Renal pelvis (tissue), 4 donors: ENCODE results near the gene ABCB6. TPM values are rescaled to one million over a fixed set of nuclear protein-coding genes. Genes with fewer than 3 reads are reported as not detected.
A peak's percentile ranks its signal among the peaks of the same experiment; 100 is the strongest.

Experiments used
- DNase-seq: peaks from one replicate; pipeline ENCODE4 v3.0.0-alpha.2; 2013
- polyA plus RNA-seq, 3 donors: library from polyadenylated mRNA; unstranded; fragments of 120-200 nt; gene quantifications; one replicate each; pipeline ENCODE4 v1.2.1, GENCODE V29; 2013; ENCODE audit not compliant: insufficient read length in 3 of 3

ABCB6 gene
- polyA plus RNA-seq, 3 donors: 37.9 to 47.3 (median 44.8) TPM

DNA sequence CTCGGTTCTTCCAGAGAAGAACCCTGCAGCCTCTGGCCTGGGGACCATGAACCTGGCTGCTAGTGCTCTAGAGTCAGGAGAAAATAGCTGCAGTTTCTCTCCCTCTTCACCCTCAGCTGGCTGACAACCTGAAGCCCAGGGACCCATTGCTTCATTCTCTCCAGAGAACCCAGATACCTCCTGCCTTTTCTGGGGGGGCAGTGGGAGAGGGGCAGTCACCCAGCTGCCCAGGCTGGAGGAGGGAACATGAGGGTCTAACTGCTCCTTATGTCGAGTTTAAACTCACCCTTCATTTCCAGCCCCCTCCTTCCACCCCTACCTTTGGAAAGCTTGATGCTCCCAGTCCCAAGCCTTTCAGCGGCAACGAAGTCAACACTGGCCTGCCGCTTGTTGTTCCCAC, 19.8 kb downstream of the ABCB6 start:
- DNase-seq: no peak

DNA sequence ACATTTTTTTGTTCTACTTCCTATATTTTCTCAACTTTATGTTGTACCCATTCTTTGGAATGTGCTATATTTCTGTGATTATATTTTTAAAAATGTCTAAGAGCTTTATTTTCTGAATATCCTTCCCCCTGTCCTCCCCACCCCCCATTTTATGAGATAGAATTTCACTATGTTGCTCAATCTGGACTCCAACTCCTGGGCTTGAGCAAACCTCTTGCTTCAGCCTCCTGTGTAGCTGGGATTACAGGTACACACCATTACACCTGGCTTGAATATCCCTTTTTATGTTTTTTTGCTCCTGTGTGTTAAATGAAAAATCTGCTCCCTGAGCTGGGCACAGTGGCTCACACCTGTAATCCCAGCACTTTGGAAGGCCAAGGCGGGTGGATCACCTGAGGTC, 21.4 kb downstream of the ABCB6 start:
- DNase-seq: no peak

GRCh38 chr2:219186754-219187456, 31.9 kb downstream of the ABCB6 start:
- no peak for DNase-seq

DNA sequence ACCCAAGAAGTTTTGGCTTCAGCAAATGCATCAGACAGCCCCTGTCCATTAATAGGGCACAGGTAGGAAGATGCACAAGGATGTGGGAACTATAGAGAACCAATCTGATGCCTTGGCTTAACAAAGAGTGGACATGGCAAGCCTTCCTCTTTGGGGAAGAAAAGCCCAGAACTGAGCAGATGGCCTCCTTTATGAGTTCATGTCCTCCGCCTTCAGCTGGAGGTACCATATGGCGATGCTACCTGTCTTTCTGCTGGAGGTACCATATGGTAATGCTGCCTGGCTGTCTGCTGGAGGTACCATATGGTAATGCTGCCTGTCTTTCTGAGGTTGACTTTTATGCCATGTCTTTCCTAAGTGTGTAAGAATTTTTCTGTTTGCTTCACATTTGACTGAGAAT, 34.6 kb downstream of the ABCB6 start:
- DNase-seq: no peak

DNA sequence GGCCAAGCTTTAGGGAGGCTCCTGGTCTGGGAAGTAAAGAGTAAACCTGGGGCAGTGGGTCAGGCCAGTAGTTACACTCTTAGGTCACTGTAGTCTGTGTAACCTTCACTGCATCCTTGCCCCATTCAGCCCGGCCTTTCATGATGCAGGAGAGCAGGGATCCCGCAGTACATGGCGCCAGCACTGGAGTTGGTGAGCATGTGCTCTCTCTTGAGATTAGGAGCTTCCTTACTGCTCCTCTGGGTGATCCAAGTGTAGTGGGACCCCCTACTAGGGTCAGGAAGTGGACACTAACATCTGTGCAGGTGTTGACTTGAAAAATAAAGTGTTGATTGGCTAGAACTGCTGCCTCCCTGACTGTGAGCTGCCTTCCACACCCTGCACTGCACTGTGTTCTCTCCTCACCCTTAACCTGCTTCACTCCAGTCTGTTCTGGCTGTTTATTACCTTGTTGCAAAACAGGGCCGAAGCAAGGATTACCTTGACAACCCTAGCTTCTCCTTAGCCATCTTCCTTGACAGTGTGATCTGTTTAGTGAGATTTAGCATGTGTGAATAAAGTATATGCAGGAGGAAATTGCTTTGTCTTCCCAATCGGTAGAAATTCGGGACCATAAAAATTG, 35.5 kb downstream of the ABCB6 start:
- DNase-seq: no peak

GRCh38 chr2:219182331-219183150, 36.2 kb downstream of the ABCB6 start:
- no peak for DNase-seq

GRCh38 chr2:219181531-219181930, 37.2 kb downstream of the ABCB6 start:
- DNase-seq: no peak

GRCh38 chr2:219180961-219181360, 37.8 kb downstream of the ABCB6 start:
- DNase-seq: no peak

DNA sequence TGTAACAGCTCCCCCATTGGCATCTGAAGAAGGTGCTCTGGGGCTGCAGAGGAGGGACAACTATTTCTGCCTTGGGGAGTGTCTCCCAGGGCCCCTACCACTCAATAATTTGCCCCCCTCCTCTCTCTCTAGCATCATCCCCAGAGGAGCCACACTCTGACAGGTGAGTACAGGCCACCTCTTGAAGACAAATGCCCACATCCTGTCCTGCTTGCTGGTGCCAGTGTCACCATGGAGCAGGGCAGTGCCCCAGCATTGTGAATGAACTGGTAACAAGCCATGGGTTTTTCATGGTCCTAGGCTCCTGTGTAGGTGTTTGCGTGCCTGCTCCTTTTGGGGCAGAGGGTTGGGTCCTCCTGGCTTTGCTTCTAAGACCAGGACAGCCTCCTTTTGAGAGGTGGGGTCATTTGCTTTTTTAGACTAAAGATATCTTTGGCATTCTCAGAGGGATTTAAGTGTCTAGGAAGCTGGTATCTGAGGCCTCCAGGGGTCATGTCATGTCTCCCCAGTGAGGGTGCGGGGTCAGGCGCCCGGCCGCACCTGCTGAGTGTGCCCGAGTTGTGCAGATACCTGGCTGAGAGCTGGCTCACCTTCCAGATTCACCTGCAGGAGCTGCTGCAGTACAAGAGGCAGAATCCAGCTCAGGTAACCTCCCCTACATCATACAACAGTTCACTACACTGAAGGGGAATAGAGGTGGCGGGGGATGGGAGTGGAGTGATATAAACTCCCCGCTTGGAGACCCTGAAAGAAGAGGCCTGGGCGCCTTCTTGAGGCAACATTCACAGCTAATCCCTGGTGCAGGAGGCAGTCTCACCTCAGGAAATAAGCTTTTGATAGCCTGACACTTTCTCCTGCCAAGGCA, 38.9 kb downstream of the ABCB6 start:
- no peak for DNase-seq

DNA sequence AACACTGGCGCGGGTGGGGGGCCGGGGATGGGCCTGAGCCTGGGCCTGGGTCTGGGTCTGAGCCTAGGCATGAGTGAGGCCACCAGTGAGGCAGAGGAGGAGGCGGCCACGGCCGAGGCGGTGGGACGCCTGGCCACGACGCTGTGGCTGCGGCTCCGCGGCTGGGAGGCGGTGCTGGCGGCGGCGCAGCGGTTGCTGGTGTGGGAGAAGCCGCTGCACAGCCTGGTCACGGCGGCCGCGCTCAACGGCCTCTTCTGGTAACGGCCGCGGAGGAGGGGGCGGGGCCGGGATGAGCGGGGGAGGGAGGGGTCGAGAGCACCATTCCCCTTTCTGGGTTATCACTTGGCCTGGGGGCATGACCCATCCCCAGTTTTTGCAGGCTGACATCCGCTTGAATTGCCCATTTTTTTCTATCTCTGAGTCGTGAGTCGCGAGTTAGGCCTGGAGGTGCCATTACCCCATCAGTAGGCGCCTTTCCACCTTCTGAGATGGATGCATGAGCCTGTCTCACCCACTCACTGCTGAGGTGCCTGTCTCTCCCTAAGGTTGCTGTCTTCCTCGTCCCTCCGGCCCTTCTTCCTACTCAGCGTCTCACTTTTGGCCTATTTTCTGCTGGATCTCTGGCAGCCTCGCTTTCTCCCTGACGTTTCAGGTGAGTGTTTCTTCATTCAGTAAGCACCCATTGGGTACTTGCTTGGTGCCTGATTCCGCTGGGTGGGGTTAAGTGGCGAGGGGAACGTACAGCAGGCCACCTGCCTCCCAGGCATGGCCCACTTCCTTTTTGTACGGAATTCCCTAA, 40.2 kb downstream of the ABCB6 start:
- DNase-seq: peak; percentile 46

- peak; percentile 88 for DNase-seq
These were observed 41.0 kb downstream of the ABCB6 start, which contains the start of gene RETREG2 for GRCh38 chr2:219177552-219178376. TSS of gene RETREG2 (plus strand) at chr2:219178275. CDS start at chr2:219178353, 78 bp downstream.

DNA sequence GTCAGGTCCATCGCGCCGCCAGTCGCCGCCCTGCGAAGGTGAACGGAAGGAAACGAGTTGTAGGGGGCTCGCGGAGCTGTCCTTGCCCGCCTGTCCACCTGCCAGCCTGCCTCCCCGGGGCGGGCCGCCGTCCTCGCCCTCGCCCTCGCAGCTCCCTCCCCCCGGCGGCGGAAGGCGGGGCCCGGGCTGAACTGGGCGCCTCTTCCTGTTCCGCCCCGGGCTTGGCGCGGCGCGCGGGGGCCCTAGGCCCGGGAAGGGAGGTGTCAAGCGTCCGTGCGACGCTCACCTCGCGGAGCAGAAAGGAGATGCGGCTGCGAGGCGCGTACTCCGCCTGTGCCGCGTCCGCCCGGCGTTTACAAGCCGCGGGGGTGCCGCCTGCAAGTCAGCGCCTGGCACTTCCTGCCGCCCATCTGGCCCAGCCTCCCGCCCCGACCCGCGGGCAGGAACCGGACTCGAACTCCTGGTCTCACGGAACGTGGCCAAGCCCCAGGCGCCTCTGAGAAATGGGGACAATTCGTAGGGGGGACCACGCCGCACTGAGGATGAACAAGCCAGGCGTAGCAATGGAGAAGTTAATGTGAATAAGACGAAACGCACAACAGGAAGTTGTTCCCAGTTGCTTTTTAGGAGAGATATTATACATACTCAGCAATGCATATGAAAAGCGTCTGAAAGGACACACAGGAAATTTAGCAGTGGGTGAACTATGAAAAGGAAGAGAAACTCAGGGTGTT, 41.8 kb downstream of the ABCB6 start, which contains the start of gene CNPPD1:
CNPPD1 (minus strand) TSS at position 108 of the 734 bp plus-strand sequence; CDS start at position 11, 97 bp downstream.
- DNase-seq: peak; percentile 77

- peak; percentile 44 for DNase-seq
These were observed 42.6 kb downstream of the ABCB6 start for GRCh38 chr2:219175928-219176817.

DNA sequence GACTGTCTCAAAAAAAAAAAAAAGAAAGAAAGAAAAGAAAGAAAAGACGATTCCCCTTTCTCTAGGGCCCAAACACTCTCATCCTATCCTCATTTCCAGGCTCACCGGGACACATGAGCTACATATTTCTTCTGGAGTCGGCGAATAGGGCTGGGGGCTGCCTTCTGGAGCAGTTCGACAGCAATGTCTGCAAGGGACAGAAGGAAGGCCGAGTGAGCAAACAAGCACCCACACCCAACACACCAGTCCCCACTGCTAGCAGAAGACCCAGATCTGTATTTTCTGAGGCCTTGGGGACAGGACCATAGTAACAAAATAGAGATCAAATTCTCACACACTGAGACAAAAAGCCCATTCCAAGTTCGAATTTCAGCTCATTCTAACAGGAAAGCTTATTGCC, 43.3 kb downstream of the ABCB6 start:
- no peak for DNase-seq

DNA sequence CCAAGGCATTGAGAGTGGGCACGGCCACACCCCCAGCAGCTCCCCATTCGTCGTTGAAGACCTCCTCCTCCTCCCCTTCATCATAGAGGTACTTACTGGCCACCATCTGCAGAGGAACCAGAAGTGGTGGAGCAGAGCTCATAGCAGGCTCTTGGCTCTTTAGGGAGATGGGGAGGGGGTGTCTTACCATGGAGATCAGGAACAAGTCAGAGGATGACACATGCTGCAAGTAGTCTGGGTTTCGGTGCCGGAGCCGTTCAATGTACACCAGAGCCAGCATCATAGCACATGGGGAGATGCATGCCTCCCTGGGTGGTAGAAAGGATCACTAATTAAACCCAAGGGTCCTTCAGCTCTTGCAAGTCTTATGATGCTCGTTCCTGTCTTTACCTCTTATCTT, 44.0 kb downstream of the ABCB6 start:
- no peak for DNase-seq

DNA sequence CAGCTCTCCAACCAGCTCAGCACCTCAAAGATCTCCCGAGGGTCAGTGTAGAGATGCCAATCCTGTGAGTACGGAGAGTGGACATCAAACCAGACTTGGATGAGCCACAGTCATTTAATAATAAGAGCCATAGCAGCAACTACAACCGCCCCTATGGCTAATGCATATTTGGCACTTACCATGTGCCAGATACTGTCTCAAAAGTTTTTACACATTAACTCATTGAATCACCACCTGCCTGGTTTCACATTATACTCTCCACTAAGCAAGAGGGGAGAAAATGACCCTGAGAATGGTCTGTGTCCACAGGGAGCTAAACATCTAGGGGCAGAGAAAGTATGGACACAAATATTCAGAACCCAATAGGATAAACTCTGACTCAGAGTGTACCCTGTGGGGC, 44.6 kb downstream of the ABCB6 start:
- DNase-seq: no peak

DNA sequence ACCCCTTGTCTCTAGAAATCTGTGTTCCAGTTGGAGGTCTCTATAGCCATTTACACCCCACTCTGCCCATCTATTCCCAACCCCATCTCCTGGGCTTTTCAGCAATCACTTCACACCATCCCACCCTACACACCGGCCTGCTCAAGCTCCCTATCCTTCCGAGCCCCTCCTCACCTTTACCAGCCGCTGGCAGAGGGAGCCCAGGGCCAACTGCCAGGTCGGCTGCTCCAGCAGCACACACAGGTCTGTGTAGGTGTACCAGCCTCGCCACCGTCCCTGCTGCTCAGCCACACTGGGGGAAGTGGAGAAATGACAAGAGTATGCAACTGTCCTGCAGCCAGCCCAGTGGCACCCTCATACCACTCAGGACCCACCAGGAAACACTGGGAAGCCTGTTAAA, 45.6 kb downstream of the ABCB6 start:
- DNase-seq: no peak
